NCI-H446 treated with DMSO at 0.1 percent for 48 hours (cell line): Measurements from ENCODE around the gene S100A5.
"Not testable (repeated sequence)": the region's sequence is repeated elsewhere in the genome, so short reads cannot be mapped to it uniquely, and the experiment has no call there.

Source experiments
- DNase-seq: peaks from one replicate; lab custom pipeline; 2025; lab: John Stamatoyannopoulos, UW

The S100A5 gene, protein sequence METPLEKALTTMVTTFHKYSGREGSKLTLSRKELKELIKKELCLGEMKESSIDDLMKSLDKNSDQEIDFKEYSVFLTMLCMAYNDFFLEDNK

DNA sequence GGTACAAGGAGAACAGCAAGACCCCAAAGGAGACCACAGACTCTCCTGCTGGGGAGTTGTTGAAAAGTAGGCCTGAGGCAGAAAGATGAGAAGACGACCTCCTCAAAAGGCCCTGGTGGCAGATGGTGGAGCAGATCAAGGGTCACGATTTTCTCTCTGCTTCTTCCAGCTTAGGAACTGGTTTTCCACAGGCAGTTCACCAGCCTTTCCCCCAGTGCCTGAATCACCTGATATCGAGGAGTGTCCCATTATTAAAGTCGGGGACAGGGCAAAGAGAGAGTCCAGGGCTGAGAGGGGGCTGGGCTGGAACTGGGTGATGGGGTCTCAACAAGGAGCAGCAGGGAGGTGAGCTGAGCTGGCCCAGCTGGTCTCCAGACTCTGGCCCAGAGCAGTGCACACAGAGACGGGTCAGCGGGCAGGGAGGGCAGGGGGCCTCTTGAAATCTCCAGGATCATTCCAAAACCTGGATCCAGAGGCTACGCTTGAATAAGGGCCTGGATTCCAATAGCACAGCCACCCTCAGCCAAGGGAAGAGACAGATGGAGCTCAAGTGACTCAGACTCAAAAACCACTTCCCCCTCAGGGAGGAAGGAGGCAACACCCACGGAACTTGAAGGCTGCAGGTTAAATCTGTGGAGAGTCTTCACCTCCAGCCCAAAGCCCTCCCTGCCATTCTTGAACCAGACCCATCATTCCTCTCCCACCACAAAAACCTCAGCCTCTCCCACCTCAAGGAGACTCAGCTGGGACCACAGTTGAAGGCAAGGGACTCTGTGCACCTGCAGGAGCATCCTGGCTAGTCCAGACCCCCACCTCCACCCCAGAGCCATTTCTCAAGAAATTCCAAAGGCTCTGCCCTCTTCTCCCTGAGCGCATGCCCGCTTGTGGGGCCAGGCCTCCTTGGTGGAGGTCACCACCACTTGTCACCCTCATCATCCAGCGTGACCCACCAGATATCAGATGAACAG is at the start of gene S100A5:
S100A5 (minus strand) TSS at position 541 of the 968 bp plus-strand sequence. CDS start 743 bp downstream, outside the sequence.
- DNase-seq = peak; percentile 88

DNA sequence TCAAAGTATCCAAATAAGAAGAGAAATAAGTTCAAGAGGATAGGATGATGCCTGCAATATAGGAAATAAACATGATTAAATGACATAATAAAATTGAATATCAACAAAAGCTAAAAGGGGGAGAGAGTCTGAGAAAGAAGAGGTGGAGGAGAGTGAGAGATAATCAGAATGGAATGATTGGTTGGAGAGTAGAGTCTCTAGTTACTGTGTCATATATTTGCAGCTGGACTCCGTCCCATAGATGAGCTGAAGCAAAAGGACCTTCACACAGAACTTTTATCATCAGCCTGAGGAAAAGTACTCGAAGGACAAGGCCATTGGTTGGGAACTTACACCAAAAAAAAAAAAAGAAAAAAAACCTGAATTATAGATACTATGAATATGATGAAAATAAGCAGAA is 47.7 kb upstream of the S100A5 start:
- DNase-seq = no peak

DNA sequence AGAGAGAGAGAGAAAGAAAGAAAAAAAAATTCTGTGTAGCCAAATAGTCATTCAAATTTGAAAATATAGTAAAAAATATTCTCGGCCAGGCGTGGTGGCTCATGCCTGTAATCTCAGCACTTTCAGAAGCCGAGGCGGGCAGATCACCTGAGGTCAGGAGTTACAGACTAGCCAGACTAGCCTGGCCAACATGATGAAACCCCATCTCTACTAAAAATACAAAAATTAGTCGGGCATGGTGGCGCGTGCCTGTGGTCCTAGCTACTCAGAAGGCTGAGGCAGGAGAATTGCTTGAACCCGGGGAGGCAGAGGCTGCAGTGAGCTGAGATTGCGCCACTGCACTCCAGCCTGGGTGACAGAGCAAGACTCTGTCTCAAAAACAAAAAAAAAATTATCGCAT is 47.3 kb upstream of the S100A5 start:
- DNase-seq = not testable (repeated sequence)

DNA sequence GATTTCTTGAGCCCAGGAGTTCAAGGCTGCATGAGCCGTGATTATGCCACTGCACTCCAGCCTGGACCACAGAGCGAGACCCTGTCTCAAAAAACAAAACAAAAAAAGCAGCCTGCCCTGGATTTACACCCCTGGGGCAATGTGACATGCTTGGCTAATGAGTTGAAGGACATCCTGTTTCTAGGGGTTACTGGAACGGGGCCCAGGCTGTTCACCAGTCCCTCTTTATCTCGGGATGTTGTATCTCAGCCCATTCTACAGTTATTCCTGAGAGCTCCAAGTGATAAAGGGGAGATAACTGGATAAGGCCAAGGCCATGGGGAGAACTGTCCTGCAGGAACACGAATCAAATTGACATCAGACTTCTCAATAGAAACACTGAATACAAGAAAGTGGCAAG is 46.6 kb upstream of the S100A5 start:
- no peak for DNase-seq

DNA sequence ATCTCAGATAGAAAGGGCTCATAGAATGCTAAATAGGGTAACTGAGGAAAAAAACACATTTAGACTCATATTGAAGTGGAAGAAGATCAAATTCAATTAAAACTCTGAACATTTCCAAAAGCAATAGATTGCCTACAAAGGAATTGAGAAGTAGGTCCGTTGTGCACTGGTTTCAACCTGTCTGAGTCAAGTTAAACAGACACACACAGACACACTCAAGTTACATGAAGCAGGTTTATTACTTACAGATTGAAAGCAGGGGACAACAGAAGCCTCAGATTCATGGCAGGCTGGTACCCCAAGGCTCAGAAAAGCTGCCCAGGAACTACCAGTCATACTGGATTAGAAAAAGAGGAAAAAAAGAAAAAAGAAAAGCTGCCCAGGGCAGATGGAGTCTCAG is 45.6 kb upstream of the S100A5 start:
- no peak for DNase-seq

DNA sequence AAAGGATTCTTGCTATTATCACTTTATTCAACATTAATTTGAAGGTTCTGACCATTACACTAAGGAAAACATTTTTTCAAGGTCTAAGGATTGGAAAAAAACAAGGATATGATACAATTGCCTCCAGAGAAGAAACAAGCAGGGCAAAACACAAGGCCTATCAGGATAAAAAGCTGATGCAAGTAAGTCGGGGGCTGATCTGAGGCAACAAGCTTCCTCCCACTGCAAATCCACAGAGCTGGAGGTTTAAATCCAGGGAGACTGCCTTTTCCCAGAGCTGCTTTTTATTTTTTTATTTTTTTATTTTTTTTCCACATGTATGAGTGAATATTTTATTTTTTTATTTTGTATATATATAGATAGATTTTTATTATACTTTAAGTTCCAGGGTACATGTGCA is 44.3 kb upstream of the S100A5 start:
- no peak for DNase-seq

DNA sequence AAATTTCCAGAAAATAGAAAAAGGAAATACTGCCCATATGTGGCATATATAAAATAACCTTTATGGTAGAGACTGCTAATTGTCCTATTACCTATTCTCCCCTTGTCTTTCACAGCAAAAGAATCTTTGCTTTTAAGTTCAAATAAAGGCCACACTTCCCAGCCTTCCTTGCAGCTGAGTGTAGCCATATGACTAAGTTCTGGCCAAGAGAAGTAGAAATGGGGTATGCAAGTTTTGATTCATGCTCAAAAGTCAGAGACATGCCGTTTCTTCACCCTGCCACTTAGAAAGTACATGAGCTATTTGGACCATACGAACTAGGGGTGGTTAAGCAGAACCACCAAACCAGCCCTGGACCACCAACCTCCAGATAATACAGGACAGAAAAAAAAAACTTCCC is 43.2 kb upstream of the S100A5 start:
- no peak for DNase-seq

DNA sequence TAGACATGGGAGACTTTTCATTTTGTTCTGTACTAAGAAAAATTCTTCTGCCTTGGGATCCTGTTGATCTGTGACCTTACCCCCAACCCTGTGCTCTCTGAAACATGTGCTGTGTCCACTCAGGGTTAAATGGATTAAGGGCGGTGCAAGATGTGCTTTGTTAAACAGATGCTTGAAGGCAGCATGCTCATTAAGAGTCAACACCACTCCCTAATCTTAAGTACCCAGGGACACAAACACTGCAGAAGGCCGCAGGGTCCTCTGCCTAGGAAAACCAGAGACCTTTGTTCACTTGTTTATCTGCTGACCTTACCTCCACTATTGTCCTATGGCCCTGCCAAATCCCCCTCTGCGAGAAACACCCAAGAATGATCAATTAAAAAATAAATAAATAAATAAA is 42.8 kb upstream of the S100A5 start:
- not testable (repeated sequence) for DNase-seq

DNA sequence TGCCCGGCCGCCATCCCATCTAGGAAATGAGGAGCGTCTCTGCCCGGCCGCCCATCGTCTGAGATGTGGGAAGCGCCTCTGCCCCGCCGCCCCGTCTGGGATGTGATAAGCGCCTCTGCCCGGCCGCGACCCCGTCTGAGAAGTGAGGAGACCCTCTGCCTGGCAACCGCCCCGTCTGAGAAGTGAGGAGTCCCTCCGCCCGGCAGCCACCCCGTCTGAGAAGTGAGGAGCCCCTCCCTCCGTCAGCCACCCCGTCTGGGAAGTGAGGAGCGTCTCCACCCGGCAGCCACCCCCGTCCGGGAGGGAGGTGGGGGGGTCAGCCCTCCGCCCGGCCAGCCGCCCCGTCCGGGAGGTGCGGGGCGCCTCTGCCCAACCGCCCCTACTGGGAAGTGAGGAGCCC is 42.1 kb upstream of the S100A5 start:
- DNase-seq = not testable (repeated sequence)

DNA sequence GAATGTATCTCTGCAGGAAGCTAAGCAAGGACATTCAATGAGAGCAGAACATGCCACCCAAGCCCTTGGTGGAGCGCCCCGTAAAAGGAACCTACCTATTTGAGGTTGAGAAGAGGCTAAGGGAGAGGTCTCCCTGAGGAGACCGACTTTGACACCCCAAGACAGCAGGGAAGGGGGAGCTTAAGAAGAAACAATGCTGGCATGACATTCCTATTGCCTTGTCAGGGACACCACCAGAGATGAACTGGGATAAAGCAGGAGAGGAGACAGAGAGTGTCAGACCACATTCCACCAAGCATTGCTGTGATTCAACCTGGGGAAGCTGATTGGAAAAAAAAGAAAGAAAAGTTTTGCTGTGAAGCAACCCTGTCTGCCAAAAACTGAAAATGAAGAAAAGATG is 38.2 kb upstream of the S100A5 start:
- no peak for DNase-seq

DNA sequence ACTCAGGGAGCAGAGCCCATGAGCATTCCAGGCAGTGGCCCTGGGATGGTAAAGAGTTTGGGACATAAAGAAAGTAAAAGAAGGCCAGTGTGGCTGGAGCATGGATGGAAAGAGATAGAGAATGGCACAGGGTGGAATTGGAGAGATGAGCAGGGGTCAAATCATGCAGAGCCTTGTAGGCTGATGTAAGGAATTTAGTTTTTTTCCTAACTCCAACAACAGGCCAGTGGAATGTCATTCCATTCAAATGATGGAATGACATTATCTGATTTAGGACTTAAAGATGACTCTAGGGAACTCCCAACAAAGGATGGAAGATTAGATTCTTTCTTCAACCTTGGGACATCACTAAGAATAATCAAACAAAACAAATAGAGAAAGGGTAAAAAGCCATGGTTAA is 37.8 kb upstream of the S100A5 start:
- no peak for DNase-seq

DNA sequence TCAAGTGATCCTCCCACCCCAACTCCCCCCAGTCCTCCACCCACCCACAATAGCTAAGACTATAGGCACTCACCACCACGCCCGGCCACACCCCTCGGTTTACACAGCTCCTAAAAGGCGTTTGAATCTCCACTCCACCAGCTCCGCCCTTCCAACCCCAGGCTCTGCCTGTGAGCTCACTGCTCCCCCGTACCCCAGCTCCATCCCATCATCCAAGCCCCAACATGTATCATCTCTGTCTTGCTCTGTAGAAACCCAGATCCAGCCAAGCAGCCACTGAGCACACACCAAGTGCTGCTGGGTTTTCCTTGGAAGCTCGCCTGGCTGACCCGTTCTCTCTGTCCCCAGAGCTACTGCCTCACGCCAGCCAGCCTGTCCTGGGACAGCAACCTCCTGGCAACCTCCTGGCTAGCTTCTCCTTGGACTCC is 36.9 kb upstream of the S100A5 start:
- no peak for DNase-seq

DNA sequence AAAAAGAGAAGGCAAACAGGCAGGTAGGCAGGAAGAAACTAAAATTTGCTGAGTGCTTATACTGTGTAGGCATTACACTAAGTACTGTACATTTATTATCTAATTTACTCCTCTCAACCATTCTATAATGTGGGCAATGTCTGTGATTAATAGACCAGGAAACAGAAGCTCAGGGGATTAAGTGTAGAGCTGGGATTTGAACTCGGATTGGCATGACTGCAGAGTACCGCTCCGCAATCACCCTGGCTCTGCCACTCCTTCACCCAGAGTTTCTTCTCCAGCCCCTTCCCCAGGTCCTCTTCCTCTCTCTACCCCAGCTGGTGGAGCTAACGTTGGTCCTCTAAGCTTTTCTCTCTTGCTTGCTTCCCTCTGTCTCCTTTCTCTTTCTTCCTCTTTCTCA is 36.4 kb upstream of the S100A5 start:
- DNase-seq = no peak

DNA sequence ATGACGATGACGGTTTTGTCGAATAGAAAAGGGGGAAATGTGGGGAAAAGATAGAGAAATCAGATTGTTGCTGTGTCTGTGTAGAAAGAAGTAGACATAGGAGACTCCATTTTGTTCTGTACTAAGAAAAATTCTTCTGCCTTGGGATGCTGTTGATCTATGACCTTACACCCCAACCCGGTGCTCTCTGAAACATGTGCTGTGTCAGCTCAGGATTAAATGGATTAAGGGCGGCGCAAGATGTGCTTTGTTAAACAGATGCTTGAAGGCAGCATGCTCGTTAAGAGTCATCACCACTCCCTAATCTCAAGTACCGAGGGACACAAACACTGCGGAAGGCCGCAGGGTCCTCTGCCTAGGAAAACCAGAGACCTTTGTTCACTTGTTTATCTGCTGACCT is 34.8 kb upstream of the S100A5 start:
- not testable (repeated sequence) for DNase-seq

DNA sequence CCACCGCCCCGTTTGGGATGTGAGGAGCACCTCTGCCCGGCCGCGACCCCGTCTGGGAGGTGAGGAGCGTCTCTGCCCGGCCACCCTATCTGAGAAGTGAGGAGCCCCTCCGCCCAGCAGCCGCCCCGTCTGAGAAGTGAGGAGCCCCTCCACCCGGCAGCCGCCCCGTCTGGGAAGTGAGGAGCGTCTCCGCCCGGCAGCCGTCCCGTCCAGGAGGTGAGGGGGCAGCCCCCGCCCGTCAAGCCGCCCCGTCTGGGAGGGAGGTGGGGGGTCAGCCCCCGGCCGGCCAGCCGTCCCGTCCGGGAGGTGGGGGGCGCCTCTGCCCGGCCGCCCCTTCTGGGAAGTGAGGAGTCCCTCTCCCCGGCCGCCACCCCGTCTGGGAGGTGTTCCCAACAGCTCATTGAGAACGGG is 34.4 kb upstream of the S100A5 start:
- not testable (repeated sequence) for DNase-seq

DNA sequence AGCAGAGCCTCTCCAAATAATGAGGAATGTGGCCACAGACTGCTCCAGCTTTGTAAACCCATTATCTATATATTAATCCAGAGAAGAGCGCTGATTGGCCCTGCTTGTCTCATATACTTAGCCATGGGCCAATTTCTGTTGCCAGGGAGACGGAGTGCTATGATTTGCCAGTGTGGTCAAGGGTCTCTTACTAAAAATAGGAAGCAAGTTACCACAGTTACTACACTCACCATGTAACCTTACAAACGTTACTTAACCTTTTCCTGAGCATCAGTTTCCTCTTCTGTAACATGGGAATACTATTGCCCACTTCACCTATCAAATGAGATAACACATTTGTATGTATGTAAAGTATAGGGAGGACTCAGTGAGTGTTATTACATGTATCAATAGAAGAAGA is 32.6 kb upstream of the S100A5 start:
- no peak for DNase-seq

DNA sequence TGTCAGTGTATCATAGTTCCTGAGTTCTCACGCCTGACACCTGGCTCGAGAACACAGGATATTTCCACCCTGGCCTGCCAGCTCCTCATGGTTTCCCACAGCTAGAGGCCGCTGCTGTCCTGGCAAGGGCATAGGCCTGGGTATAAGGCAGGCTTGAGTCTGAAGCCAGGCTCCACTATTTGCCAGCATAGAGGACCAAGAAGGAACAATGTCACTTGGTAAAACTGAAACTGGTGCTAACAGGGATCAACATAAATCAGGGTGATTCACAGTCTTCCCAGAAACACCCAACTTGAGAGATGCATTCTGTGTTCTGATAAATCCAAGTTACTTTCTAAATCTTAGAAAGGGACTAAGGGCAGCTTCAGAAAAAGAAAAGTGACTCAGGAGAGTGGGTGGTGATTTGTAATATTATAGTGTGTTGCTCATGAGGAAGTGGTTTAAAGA is 31.9 kb upstream of the S100A5 start:
- peak; percentile 47 for DNase-seq

DNA sequence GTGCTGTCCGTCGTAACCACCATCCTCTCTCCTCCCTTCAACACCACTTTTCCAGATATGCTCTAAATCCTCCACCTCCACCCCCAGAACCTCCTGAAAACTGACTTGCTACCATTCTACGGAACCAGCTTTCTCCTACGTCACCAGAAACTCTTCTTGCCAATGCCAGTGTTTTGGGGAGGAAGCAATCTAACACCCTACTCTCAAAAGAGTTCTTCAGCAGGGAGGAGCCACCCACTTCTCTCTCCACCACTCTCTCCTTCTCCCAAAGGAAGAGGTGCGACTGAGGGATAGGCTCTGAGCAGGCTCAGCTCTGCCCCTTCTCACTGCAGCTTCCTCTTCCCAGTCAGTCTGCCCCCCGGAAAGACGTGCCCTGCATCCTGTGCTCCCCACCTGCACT is 31.0 kb upstream of the S100A5 start:
- no peak for DNase-seq

DNA sequence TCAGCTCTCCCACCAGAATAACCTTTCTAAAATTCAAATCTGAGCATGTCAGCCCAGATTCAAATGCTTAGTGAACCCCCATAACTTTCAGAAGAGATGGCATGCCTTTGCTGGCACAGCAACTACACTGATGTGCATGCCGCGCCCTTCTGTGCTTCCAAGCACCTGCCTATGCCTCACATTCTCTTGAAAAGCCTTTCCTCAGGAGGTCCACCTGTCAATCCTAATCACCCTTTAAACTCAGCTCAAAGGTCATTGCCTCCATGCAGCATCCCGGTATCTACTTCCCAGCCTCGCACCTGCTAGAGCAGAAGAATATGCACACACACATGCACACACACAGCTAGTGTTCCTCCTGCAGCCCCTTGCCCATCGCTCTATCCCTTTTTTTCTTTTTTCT is 30.1 kb upstream of the S100A5 start:
- DNase-seq = no peak

DNA sequence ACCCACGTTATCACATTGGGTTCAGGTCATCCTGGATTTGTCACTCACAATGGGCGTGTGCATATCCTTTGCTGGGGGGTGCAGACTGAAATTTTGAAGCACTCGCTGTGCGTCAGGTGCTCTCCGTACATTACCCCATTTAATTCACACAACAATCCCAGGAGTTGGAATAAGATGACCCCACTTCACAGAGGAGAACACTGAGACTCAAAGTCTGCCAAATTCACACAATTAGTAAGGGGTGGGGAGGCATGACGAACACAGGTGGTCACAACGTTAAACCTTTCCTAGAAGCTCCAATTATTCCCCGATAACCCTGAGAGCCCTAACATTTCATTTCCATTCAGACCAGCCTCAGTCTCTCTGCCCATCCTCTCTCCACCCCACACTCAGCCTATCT is 28.7 kb upstream of the S100A5 start:
- DNase-seq = no peak

DNA sequence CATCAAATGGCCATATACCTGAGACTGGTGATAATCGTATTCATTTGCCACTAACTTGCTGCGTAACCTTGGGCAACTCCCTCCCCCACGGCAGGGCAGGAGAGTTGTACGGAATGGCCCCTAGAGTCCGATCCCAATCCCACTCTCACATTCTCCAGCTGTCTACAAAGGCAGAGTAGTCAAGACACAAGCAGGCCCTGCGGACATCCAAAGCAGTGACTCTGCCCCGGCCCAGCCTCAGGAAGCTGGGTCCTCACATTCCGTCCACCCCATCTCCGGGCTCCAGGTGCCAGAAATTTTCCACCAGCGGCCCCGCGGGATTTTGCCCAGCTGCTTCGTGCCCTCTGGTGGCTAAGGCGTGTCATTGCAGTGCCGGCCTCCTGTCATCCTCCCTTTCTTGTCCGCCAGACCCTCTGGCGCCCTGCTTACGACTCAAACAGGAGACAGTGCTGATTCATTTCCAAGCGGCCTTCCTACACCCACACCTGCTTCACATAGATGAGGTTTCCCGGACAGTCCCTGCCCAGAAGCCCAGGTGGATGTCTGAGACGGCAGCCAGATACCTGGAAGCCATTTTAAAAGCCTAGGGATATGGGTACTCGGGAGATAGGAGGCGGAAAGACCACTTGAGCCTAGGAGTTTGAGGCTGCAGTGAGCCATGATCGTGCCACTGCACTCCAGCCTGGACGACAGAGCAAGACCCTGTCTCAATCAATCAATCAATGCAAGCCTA is 27.8 kb upstream of the S100A5 start:
- DNase-seq = peak; percentile 83

DNA sequence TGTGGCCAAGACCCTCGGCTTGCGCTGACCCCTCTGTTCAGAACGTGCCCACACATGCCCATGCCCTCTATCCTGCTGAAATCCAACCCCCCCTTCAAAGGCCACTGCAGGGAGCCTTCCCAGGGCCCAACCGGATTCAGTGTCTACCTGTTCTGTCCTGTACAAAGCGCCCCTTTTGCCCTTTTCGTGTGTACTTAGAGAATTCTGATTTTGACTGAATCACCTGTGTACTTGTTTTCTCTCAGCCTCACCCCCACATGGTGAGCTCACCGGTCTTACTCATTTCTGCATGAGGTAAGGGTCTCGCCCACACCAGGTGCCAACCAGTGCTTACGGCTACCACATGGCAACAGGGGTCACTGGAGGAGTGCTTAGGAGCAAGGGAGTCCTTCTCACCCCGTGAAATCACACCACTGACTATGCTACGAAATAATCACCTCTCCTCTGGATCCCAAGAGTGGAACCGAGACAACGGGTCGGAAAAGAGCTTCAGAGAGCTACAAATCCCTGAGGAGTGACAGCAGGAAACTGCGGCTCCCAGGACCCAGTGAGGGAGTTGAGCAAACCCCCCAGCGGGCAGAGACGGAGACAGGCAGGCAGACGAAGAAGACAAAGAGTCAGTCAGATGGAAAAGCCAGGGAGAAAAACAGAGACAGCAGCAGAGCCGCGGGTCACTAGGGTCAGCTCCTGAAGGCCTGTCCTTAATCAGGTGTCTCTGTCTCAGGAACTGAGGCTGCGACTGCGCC is 27.1 kb upstream of the S100A5 start:
- peak; percentile 36 for DNase-seq
